ENCODE measurements around the gene COMMD10.

The COMMD10 gene

GRCh38 chr5:116289276-116289675 lies 204.5 kb downstream of the COMMD10 start:
- no peak for TF ChIP-seq JUND (IDR thresholded peaks at IDR 0.05; ENCODE audit: low read depth)
- no peak for DNase-seq (ENCODE audit: low read depth in 1 of 2, low spot score in 1 of 2)
- in situ Hi-C loops (cut with HindIII; ENCODE audit: low pct_unique_long_range_greater_than_20kb, low sequenced_read_pairs), result no loop called here

- no peak for TF ChIP-seq JUND (IDR thresholded peaks at IDR 0.05; ENCODE audit: low read depth)
- no peak for DNase-seq (ENCODE audit: low read depth in 1 of 2, low spot score in 1 of 2)
- in situ Hi-C loops (cut with HindIII; ENCODE audit: low pct_unique_long_range_greater_than_20kb, low sequenced_read_pairs), result no loop called here
Measured at GRCh38 chr5:116291271-116291670, 206.4 kb downstream of the COMMD10 start.

DNA sequence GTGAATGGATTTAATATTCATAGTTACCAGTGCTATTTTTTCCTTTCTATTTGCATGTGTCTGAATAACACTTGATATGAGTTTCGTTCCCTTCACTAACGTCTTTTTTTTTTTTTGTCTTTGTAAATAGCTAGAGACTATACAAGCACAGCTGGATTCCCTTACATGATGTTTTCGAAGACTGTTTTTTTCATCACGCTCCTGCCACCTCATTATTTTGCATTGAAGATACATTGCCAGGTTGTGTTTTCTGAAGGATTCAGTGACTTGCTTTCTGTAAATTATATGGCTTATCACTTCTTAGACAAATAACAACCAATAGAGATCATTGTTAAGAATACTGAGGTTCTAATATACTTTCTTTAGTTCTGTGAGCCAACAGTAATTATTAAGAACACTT lies 207.5 kb downstream of the COMMD10 start:
- DNase-seq (ENCODE audit: low read depth in 1 of 2, low spot score in 1 of 2), result no peak
- in situ Hi-C loops (cut with HindIII; ENCODE audit: low pct_unique_long_range_greater_than_20kb, low sequenced_read_pairs), result no loop called here

DNA sequence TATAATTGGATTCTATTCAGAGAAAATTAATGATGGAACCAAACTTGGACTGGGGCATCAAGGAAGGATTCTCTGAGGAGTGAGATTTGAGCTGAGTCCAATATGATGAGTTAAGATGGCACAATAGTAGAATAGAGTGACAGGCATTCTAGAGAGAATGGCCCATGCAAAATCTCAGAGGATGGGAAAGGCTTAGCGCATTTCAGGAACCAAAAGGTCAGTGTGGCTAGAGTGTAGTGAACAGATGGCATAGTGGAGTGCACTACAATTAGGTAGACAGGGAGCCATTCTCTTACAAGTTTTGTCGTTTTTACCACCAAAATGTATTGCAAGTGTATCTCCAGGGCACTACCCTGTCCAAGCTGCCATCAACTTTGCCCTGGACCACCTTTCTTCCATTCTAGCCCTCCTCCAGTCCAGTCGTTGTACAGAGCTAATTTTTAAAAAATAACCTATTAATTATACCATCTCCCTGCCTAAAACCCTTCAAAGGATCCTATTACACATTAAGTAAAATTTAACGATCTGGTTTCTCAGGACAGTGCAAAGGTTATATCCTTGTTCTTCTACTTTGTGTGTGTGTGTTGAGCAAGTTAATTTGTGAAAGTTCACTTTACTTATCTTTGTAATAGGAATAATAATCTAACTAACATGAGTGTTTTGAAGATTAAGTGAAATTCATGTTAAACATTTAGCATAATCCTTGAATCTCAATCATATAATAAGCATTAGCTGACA lies 211.7 kb downstream of the COMMD10 start:
- TF ChIP-seq JUND (IDR thresholded peaks at IDR 0.05; ENCODE audit: low read depth), result no peak
- in situ Hi-C loops (cut with HindIII; ENCODE audit: low pct_unique_long_range_greater_than_20kb, low sequenced_read_pairs), result no loop called here
- no peak for DNase-seq (ENCODE audit: low read depth in 1 of 2, low spot score in 1 of 2)

More for the DNA sequence above, 207.5 kb downstream of the COMMD10 start:
- TF ChIP-seq JUND (IDR thresholded peaks at IDR 0.05; ENCODE audit: low read depth), result no peak

DNA sequence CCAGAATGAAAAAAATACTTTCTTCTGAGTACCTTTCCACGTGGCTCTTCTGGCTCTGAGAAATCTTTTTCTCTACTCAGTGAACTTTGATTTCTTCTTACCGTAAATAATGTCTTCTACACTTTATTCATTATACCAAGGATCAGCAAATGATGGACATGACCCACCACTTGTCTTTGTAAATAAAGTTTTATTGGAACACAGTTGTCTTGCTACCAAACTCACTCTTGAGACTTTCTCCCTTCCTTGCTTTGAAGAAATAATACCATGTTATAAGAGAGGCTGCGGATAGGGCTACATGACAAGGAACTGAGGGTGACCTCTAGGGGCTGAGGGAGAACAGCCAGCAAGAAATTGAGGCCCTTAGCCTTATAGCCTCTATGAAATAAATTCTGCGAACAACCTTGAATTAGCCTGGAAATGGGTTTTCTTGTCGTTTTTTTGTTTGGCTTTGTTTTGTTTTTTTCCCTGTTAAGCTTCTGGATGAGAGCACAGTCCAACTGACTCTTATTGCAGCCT lies 212.5 kb downstream of the COMMD10 start:
- DNase-seq (ENCODE audit: low read depth in 1 of 2, low spot score in 1 of 2), result no peak
- in situ Hi-C loops (cut with HindIII; ENCODE audit: low pct_unique_long_range_greater_than_20kb, low sequenced_read_pairs), result no loop called here
- TF ChIP-seq JUND (IDR thresholded peaks at IDR 0.05; ENCODE audit: low read depth), result no peak

DNA sequence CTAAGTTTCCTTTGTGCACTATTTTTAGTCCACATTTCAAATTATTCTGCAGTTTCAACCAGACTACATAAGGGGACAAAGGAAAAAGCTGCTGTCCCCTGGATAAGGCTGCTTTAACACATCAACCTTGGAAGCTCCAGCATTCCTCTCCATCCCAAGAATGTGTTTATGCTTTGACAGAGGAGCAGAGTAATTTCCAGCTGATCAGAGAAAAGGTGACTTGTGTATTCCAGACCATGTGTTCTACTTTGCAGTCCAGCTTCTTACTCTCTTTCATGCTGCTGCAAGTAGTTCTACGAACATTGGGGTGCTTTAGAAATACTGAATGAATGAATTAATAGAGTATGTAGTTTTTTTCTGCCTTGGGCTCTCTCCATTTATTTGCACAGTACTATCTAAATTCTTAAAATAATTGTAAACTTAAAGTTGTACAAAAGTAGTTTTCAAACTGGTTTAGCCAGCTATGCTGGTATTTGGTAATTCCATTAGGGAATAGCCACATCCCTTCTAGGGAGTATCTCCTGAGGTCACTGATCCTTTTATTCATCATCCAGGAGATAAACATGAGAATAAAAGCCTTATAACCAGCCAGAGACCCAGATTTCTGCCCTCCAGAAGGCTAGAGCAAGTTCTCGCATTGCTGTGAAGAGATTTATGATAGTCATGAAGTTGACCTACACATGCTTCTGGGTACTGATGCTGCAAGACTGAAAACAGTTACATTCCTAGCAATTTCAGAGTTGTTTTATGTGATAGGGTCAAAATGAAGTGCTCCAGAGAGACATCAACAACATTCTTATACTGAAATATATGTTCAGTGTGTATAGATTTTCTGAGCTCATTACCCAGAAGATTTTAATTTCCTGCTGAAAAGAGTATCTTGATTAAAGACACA lies 215.2 kb downstream of the COMMD10 start:
- in situ Hi-C loops (cut with HindIII; ENCODE audit: low pct_unique_long_range_greater_than_20kb, low sequenced_read_pairs), result no loop called here
- DNase-seq (ENCODE audit: low read depth in 1 of 2, low spot score in 1 of 2), result peak in 1 of 2 experiments; percentile 46
- TF ChIP-seq JUND (IDR thresholded peaks at IDR 0.05; ENCODE audit: low read depth), result no peak

- no peak for DNase-seq (ENCODE audit: low read depth in 1 of 2, low spot score in 1 of 2)
- TF ChIP-seq JUND (IDR thresholded peaks at IDR 0.05; ENCODE audit: low read depth), result no peak
- in situ Hi-C loops (cut with HindIII; ENCODE audit: low pct_unique_long_range_greater_than_20kb, low sequenced_read_pairs), result no loop called here
Measured at GRCh38 chr5:116301110-116301509, 216.3 kb downstream of the COMMD10 start.

DNA sequence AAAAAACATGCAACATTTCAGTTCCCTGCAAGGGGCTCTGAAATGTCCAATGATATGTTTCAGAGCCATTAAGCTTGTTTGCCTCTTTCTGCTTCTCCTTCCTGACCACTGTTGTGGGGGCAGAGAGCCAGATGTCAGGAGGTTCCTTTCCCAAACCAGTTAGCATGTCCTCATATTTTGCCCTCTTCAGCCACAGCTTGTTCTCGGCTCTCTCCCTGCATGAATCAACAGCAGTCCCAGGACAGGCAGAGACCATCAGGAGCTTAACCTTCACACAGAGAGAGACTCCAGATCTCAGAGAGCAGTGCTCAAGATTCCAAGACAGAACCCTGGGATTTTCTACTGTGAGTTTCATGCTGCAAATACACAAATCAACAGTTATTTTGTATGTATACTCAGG lies 218.5 kb downstream of the COMMD10 start:
- DNase-seq (ENCODE audit: low read depth in 1 of 2, low spot score in 1 of 2), result no peak
- in situ Hi-C loops (cut with HindIII; ENCODE audit: low pct_unique_long_range_greater_than_20kb, low sequenced_read_pairs), result no loop called here
- no peak for TF ChIP-seq JUND (IDR thresholded peaks at IDR 0.05; ENCODE audit: low read depth)

GRCh38 chr5:116303810-116304209 lies 219.0 kb downstream of the COMMD10 start:
- in situ Hi-C loops (cut with HindIII; ENCODE audit: low pct_unique_long_range_greater_than_20kb, low sequenced_read_pairs), result no loop called here
- no peak for DNase-seq (ENCODE audit: low read depth in 1 of 2, low spot score in 1 of 2)
- TF ChIP-seq JUND (IDR thresholded peaks at IDR 0.05; ENCODE audit: low read depth), result no peak

DNA sequence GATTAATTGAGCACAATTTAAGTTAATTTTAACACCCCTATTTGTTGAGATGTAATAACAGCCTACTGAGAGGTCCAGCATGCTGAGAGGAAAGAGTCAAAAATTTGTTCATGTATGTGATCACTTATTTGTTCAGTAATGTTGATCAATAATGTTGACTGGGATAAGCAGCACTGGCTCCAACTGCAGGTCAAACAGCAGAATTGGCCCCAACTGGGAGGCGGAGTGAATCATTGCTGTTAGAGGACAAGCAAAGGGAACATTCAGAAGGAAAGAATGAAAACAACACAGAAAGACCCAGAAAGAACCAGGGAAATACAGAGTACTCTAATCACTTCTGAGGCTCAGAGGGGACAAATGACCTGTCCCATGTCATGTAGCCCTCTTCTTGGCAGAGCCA lies 221.1 kb downstream of the COMMD10 start:
- in situ Hi-C loops (cut with HindIII; ENCODE audit: low pct_unique_long_range_greater_than_20kb, low sequenced_read_pairs), result no loop called here
- no peak for DNase-seq (ENCODE audit: low read depth in 1 of 2, low spot score in 1 of 2)
- no peak for TF ChIP-seq JUND (IDR thresholded peaks at IDR 0.05; ENCODE audit: low read depth)

DNA sequence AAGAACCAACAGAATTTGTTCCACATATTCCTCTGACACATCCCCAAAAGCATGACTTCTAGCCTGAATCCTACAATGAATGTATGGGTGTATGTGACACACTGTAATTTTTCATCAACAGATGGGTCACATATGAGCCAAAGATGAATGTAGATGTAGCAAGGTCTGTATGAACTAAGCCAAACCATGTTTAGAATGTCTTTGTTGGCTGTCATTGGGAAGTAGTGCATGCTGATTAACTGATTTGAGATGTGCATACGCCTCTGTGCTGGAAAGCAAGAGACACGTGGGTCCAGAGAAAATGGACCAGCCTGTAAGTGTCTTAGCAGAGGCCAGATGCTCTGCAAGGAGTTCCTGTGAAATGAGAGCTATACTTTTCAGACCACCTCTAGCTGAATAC lies 222.0 kb downstream of the COMMD10 start:
- no peak for DNase-seq (ENCODE audit: low read depth in 1 of 2, low spot score in 1 of 2)
- TF ChIP-seq JUND (IDR thresholded peaks at IDR 0.05; ENCODE audit: low read depth), result no peak
- in situ Hi-C loops (cut with HindIII; ENCODE audit: low pct_unique_long_range_greater_than_20kb, low sequenced_read_pairs), result no loop called here

- no peak for DNase-seq (ENCODE audit: low read depth in 1 of 2, low spot score in 1 of 2)
- in situ Hi-C loops (cut with HindIII; ENCODE audit: low pct_unique_long_range_greater_than_20kb, low sequenced_read_pairs), result no loop called here
- TF ChIP-seq JUND (IDR thresholded peaks at IDR 0.05; ENCODE audit: low read depth), result no peak
Measured at GRCh38 chr5:116308391-116308790, 223.6 kb downstream of the COMMD10 start.

GRCh38 chr5:116313366-116313765 lies 228.5 kb downstream of the COMMD10 start:
- in situ Hi-C loops (cut with HindIII; ENCODE audit: low pct_unique_long_range_greater_than_20kb, low sequenced_read_pairs), result no loop called here
- TF ChIP-seq JUND (IDR thresholded peaks at IDR 0.05; ENCODE audit: low read depth), result no peak
- no peak for DNase-seq (ENCODE audit: low read depth in 1 of 2, low spot score in 1 of 2)

Data from T47D (cell line).